MG63 (cell line): ENCODE data around the gene CAV2. TPM values are rescaled to one million over a fixed set of nuclear protein-coding genes. Genes with fewer than 3 reads are reported as not detected.

Source experiments
- DNase-seq: peaks from one replicate; pipeline ENCODE4 v3.0.0-alpha.2; 2020
- H3K27me3 ChIP-seq: fragments of 250-450 bp; sonication (Bioruptor Pico); 2 replicates; pipeline ENCODE4 v1.5.1; 2020; ENCODE audit warnings: mild to moderate bottlenecking, moderate library complexity
- H3K36me3 ChIP-seq: fragments of 250-450 bp; sonication (Bioruptor Pico); 2 replicates; pipeline ENCODE4 v1.5.1; 2020; ENCODE audit warnings: mild to moderate bottlenecking, moderate library complexity
- H3K4me3 ChIP-seq: fragments of 250-450 bp; sonication (Bioruptor Pico); 2 replicates; pipeline ENCODE4 v1.5.1; 2020; ENCODE audit warnings: mild to moderate bottlenecking, moderate library complexity
- H3K9me3 ChIP-seq: fragments of 250-450 bp; sonication (Bioruptor Pico); 2 replicates; pipeline ENCODE4 v1.5.1; 2020; ENCODE audit warnings: mild to moderate bottlenecking, moderate library complexity
- total RNA-seq: library from RNA; depleted of rRNA; stranded (reverse); fragments of >200 nt; shearing (Covaris generic); gene quantifications from 2 replicates; pipeline ENCODE4 v1.2.3, GENCODE V29; 2014; ENCODE audit warnings: low replicate concordance

The CAV2 gene
- total RNA-seq, 1 experiment from 2014 or later, result 58.1 TPM

DNA sequence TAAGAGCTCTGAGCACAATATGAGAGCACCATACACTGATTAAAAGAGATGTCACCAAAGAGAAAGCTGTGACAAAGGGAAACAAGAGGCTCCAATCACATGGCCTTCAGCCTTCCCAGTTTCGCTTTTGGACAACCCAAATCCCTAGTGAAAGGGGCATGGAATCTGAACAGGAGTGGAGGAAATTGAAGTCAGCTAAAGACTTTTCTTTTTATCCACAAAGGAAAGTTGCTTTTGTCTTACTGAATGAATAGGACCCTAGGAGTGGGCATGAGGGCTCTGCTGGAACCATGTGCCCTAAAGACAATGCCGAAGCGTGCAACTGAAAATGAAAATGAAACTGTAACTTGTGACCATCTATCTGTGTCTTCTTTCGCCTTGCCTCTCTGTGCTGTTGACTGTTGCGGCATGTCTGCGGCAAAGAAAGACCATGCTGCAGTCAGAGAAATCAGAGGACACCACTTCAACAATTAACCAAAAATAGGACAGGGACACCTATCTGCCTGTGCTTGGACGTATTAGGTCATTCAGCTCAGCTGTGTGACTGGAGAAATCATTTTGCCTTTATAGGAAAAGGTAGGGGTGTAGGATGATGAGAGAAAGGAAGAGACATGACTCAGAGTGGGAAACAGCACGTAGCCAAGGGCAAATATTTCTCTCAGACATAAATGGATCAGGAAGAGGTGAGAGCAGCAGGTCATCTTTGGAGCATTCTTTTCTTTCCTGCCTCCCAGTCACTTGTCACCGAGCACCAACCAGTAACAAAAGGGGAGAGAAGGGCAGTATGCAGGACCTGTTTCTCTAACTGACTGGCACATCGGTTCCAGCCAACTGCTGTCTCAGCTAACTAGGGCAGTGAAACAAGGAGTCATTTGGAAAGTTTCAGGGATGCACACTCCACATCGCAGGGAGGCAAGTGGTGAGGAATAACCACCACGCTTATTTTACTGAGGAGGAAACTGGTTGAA is 12.3 kb downstream of the CAV2 start:
- Histone ChIP-seq H3K27me3 (no peaks in the 10 kb centered on the region), H3K4me3 (peak overlapping the region; percentile 50), H3K9me3 (no peaks in the 10 kb centered on the region), H3K36me3 (peaks cover 20% of the 10 kb centered on the region)
- DNase-seq, result peak; percentile 41

DNA sequence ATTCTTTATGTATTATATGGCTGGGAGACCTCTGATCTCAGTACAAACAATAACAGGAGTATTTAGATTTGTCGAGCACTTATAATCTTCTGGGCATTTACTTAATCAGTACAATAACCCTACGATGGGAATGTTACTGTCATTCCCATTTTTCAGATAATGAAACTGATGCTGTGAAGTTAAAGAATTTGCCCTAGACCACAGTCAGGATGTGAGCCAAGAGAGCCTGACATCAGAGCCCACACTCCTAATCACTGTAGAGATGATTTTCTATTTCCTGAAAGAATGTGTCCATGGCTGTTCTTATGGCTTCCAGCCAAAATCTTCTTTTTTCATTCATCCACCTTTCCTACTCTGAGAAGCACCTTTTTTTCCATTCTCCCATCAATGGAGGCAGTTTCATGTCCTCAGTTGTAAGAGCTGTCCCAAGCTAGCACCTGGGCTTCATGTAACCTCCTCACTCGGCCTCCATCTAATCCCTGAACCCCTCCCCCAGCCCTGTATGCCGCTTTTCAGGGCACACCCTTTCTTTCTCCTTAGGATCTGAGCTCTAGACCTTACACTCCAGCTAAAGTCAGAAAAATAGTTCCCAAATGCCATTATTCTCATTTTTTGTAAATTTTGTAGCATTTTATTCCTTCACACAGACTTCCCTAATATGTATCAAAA is 13.1 kb downstream of the CAV2 start:
- peaks cover 14% of the 10 kb centered on the region for H3K36me3 ChIP-seq
- peak; percentile 17 for DNase-seq
- no peaks in the 10 kb centered on the region for H3K27me3 ChIP-seq
- H3K4me3 ChIP-seq, result peak overlapping the region; percentile 50
- no peaks in the 10 kb centered on the region for H3K9me3 ChIP-seq

DNA sequence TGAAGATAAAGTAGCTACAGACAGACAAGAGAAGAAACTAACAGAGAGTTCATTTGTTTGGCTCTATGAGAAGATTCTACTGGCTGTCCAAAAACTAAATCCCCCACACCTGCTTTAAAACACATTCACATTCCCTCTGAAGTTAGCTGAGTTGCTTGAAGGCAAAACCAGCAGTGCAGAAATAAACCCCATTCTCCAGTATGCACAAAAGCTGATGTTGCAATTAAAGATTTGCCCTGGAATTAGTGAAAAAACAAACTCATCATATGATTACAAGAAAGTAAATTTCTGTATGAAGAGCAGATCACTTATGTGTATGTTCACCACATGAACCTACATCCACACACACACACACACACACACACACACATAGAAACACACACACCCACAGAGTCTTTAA is 16.0 kb downstream of the CAV2 start:
- Histone ChIP-seq H3K4me3 (no peak overlapping the region), H3K9me3 (no peaks in the 10 kb centered on the region), H3K36me3 (no peaks in the 10 kb centered on the region), H3K27me3 (no peaks in the 10 kb centered on the region)
- DNase-seq, result no peak

DNA sequence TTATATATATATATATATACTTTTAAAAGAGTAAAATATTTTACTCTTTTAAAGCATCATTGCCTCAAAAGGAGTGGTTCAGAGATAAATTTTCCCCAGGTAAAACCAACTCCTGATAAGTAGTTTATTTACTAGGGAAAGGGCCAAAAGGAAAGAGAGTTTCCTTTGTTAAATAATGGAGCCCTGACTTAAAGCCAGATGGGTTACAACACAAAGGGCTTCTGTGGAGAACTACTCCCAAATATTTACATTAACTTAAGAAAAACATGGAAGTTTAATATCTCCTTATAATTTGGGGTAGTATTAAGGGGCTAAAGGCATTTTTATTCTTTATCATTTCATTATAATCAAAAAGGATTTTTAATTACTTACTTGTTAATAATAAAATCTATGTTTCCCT is 16.8 kb downstream of the CAV2 start:
- no peak for DNase-seq
- Histone ChIP-seq H3K4me3 (no peak overlapping the region), H3K27me3 (no peaks in the 10 kb centered on the region), H3K9me3 (no peaks in the 10 kb centered on the region), H3K36me3 (no peaks in the 10 kb centered on the region)

DNA sequence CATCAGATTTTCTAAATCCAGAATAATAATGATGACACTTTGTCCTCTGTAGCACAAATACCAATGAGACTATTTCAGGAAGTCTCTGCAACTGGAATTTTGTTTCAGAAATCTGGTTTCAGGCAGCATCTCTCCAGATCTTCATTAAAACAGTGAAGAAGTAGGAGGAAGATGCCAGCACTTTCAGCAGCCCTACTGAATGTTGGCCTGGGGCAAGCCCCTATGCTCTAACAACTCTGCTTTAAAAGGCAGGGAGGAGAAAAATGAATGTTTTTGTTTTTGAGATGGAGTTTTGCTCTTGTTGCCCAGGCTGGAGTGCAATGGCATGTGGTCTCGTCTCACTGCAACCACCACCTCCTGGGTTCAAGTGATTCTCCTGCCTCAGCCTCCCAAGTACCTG is 18.1 kb downstream of the CAV2 start:
- no peaks in the 10 kb centered on the region for H3K9me3 ChIP-seq
- no peak for DNase-seq
- no peaks in the 10 kb centered on the region for H3K27me3 ChIP-seq
- no peak overlapping the region for H3K4me3 ChIP-seq
- H3K36me3 ChIP-seq, result no peaks in the 10 kb centered on the region

DNA sequence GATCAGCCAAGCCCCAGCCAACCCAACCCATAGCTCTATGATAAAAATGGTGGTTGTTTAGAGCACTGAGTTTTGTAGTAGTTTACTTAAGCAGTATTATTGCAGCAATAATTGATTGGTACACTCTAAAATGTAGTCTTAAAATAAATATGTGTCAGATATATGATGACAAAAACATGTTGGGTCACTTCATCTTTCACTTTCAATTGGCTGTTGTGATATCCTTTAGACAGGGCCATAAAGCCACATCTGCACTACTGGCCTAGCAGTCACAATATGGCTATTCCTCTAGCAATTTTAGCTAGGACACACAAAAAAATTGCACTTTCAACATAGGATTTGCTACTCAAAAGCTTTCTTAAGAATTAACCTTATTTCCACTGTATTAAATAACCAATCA is 19.4 kb downstream of the CAV2 start:
- no peak for DNase-seq
- Histone ChIP-seq H3K4me3 (no peak overlapping the region), H3K9me3 (no peaks in the 10 kb centered on the region), H3K36me3 (no peaks in the 10 kb centered on the region), H3K27me3 (no peaks in the 10 kb centered on the region)

DNA sequence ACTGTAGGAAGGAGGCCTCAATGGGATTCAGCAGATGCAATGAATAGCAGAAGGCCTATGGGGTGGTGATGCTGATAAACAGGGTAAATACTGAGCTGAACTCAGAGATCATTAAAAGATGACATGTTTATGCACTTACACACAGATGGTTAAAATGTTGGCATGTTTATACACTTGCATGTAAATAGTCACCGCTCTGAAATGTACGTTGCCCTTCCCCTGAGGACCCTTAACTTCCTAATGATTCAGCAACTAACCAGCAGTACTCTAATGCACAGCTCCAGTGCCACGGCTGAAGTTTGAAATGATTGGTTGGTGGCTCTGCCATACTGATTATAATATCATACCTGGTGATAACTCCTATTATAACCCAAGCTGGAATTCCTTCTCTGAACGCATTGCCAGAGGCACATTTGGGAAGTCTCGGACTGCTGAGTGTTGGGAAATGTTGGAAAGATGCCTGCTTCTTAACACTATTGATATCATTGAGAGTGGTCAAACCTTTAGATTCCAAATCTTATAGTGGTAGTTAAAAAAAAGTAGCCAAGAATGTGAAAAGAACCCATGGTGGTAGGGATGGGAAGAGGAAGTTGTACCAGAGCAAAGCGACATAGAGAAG is 21.6 kb downstream of the CAV2 start:
- no peak for DNase-seq
- H3K4me3 ChIP-seq, result no peak overlapping the region

DNA sequence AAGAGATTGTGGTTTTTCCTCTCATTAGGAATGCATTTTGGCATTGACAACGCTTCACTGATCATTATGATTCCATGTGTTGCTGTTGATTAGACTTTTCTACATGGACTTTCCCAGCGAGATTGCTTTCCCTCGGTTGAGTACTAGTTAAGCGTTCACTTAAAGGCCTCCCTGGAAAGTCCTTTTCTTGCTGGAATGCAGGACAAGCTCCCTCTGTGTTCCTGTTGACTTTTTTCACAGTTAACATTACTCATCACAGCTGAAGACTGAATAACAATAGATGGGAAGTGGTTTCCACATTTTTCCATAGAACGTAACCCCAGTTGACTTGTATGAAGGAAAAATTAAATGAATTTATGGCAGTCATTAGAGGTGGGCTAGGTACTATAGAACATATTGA is 22.7 kb downstream of the CAV2 start:
- H3K9me3 ChIP-seq, result no peaks in the 10 kb centered on the region
- no peaks in the 10 kb centered on the region for H3K27me3 ChIP-seq
- no peak overlapping the region for H3K4me3 ChIP-seq
- DNase-seq, result no peak
- H3K36me3 ChIP-seq, result peaks cover 10% of the 10 kb centered on the region

More for the DNA sequence above, 21.6 kb downstream of the CAV2 start:
- H3K27me3 ChIP-seq, result no peaks in the 10 kb centered on the region
- no peaks in the 10 kb centered on the region for H3K9me3 ChIP-seq
- H3K36me3 ChIP-seq, result no peaks in the 10 kb centered on the region; the same call in 1 of the 2 replicates

DNA sequence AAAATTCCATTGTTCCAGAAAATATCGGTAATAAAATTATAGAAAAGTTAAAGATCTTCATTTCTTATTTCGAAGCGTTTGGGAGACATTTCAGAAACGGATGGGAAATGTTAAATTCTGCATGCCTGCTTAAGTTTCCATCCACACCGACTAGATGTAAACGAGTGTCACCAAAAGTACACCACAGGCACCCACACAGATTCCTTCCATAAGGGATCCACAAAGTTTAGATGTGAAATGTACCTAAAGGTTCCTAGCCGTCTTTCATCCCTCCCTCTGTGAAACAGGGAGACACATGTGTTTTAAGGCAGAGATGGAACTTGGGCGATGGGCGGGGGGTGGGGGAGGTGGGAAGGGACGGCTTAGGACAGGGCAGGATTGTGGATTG is 24.7 kb downstream of the CAV2 start:
- Histone ChIP-seq H3K27me3 (no peaks in the 10 kb centered on the region), H3K9me3 (no peaks in the 10 kb centered on the region), H3K36me3 (peaks cover 30% of the 10 kb centered on the region), H3K4me3 (peak overlapping the region; percentile 21)
- DNase-seq, result no peak

DNA sequence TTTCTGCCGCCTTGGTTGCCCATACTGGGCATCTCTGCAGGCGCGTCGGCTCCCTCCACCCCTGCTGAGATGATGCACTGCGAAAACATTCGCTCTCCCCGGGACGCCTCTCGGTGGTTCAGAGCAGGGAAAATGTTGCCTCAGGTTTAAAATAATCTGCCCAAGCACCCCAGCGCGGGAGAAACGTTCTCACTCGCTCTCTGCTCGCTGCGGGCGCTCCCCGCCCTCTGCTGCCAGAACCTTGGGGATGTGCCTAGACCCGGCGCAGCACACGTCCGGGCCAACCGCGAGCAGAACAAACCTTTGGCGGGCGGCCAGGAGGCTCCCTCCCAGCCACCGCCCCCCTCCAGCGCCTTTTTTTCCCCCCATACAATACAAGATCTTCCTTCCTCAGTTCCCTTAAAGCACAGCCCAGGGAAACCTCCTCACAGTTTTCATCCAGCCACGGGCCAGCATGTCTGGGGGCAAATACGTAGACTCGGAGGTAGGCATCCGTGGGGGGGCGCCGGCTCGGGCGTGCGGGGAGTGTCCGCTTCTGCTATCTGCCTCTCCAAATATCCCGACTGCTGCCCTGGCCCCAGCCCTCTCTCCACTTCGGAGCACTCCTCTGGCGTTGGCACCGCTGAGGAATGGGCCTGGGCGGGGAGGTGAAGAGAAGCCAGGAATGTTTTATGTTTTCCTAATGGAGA is 25.2 kb downstream of the CAV2 start, which contains the start of gene CAV1:
TSS of gene CAV1 (plus strand) at position 428 of the 689 bp plus-strand sequence. CDS start at position 455, 27 bp downstream.
- Histone ChIP-seq H3K9me3 (no peaks in the 10 kb centered on the region), H3K4me3 (peak within 1 kb of the TSS; percentile 65), H3K36me3 (peaks cover 35% of the 10 kb centered on the region), H3K27me3 (no peaks in the 10 kb centered on the region)
- DNase-seq, result peak; percentile 95

DNA sequence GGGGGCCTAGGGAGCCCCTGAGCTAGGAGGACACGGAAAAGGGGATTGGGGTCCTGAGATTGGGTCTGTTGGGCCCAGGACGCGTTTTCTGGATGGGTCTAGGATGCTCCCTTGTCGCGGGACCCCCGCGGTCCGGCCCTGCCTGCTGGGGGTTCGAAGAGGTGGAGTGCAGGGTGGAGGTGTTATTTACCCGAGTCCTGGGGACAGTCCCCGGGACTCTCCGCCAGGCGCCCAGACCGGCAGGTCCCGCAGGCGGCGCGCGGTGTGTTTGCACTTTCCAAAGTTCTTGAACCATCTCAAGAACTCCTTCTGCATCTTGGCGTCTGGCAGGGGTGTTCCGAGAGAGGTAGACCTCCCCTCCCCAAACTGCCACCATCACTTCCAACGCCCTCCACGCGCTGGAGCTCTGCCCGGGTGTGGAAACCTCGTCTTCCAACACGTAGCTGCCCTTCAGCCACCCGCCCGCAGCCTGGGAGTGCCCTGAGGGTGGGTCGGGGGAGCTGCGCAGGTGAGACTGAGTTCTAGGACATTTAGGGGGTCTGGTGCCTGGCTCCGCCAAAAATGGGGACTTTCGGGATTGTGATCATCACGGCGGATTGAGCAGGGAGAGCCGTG is 25.9 kb downstream of the CAV2 start:
- peak; percentile 30 for DNase-seq
- Histone ChIP-seq H3K4me3 (peak overlapping the region; percentile 65), H3K27me3 (no peaks in the 10 kb centered on the region), H3K9me3 (no peaks in the 10 kb centered on the region), H3K36me3 (peaks cover 42% of the 10 kb centered on the region)

DNA sequence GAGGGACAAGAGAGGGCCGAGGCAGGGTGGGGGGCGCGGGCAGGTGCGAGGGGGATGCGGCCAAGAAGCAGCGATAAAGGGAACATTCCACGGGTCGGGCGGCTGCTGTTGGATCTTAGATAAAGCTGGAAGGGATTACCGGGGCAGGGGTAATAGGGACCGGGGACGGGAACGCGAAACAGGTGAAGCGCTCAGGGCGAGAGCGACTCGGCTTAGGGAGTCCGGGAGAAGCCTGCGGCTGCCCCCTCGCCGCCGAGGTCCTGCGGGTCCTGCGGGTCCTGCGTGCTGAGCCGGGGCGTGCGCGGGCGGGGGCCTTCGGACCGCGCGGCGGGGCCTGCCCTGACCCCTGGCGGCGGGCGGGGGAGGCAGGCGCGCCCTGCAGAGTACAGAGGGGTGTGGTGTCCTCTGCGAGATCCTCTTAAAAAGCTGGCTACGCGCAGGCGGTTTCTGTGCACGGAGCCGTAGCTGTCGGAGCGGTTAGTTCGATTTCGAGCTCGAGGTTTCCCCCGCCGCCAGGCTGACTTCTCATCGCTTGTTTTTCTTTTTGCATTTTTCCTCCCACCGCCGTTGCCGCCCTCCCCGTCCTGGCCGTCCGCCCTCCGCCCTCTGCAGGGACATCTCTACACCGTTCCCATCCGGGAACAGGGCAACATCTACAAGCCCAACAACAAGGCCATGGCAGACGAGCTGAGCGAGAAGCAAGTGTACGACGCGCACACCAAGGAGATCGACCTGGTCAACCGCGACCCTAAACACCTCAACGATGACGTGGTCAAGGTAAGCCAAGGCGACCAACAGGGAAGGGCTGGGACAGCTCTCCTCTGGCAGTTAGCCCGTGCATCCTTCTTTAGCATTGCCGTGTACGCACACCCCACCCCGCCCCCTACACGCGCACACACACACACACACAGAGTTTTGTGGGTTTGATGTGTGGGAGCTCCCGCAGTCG is 26.6 kb downstream of the CAV2 start:
- peak; percentile 85 for DNase-seq
- no peaks in the 10 kb centered on the region for H3K9me3 ChIP-seq
- H3K36me3 ChIP-seq, result peaks cover 49% of the 10 kb centered on the region
- H3K27me3 ChIP-seq, result no peaks in the 10 kb centered on the region
- peak overlapping the region; percentile 65 for H3K4me3 ChIP-seq

DNA sequence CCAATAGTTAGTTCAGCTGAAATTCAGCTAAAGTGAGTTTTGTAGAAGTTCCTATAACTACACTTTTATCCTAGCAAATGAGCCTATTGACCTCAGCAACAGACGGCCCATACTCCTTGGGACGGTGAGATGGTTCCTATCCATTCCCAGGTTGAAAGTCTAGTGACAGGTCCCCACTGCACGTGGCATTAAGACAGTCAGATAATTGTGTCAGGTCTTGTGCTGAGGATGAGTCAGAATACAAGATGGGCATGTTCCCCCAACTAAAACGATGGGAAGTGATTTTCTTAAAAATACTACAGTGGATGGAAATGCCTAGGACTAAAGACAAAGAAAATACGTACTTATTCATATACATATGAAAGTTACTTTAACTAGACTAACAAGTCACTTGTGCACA is 27.4 kb downstream of the CAV2 start:
- no peaks in the 10 kb centered on the region for H3K9me3 ChIP-seq
- peak overlapping the region; percentile 65 for H3K4me3 ChIP-seq
- no peaks in the 10 kb centered on the region for H3K27me3 ChIP-seq
- DNase-seq, result no peak
- H3K36me3 ChIP-seq, result peaks cover 57% of the 10 kb centered on the region

DNA sequence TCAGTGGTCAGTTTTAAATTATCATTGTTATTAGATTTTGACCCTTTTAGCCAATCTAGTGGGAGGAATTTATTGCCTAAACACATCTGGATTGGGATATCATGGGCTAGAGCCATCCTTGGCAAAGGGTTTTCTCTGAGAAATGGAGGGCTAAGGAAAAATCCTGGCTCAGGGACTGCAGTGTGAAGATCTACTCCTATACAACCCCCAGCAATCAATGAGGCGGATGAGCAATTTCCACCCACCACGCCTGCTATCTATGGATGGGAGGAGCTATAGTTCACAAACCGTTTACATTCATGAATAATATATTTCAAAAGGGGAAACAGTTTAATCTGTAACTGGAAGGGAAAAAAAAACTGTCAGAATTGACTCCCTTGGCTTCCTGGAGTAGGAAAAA is 28.0 kb downstream of the CAV2 start:
- peak overlapping the region; percentile 65 for H3K4me3 ChIP-seq
- no peaks in the 10 kb centered on the region for H3K9me3 ChIP-seq
- no peaks in the 10 kb centered on the region for H3K27me3 ChIP-seq
- peak; percentile 24 for DNase-seq
- peaks cover 63% of the 10 kb centered on the region for H3K36me3 ChIP-seq

DNA sequence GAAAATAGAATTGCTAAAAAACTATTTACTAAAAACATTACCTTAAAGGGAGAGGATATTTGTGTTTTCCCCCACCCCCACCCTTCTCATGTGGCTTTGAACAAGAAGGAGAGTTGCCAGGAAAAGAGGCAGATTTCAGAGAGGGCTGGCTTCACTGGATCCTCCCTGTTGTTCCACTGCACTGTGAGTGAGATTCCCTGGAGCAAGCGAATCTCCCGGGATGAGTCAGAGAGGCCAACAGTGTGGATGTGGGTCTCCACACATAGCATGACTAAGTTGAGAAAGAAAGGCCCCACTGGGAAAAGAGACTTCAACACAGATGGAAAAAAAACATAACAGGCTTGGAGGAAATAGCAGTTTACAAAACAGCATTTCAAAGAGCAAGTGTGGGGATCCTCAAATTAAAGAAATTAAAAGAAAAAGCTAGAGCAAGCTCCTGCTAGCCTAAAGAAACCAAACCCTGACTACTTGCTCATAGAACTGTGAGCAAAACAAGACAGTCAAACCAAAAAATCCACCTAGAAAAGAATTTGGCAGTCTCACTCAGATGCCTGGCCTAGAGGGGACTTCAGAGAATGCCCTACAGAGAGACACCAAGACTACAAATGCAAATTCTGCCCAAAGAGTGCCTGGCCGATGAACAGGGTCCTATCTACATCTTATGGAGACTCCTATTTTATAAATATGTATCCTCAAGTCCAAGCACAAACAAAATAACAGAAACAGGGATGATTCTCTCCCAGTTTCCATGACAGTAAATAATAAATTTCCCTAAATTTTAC is 28.7 kb downstream of the CAV2 start:
- Histone ChIP-seq H3K36me3 (peaks cover 68% of the 10 kb centered on the region), H3K27me3 (no peaks in the 10 kb centered on the region), H3K9me3 (no peaks in the 10 kb centered on the region), H3K4me3 (peak overlapping the region; percentile 65)
- DNase-seq, result peak; percentile 84
